ENCODE measurements around the gene ITGAV.

The ITGAV gene

GRCh38 chr2:186718122-186718521, 128.3 kb downstream of the ITGAV start:
- DNase-seq (ENCODE audit: low read depth), result no peak

GRCh38 chr2:186718903-186719302, 129.0 kb downstream of the ITGAV start:
- DNase-seq (ENCODE audit: low read depth), result no peak

GRCh38 chr2:186721956-186722355, 132.1 kb downstream of the ITGAV start:
- DNase-seq (ENCODE audit: low read depth), result no peak

- DNase-seq (ENCODE audit: low read depth), result no peak
Observed at GRCh38 chr2:186724736-186725135, 134.9 kb downstream of the ITGAV start.

- DNase-seq (ENCODE audit: low read depth), result no peak
Observed at GRCh38 chr2:186725783-186726182, 135.9 kb downstream of the ITGAV start.

- DNase-seq (ENCODE audit: low read depth), result no peak
Observed at GRCh38 chr2:186726938-186727337, 137.1 kb downstream of the ITGAV start.

- DNase-seq (ENCODE audit: low read depth), result no peak
Observed at GRCh38 chr2:186728631-186729030, 138.8 kb downstream of the ITGAV start.
